H9 (cell line): ENCODE results near the gene ARMC9. TPM values are rescaled to one million over a fixed set of nuclear protein-coding genes. Genes with fewer than 3 reads are reported as not detected.

ENCODE experiments used
- DNase-seq: peaks from one replicate; pipeline ENCODE4 v3.0.0-alpha.2; 2017
- H2AFZ ChIP-seq: one replicate; pipeline ENCODE4 v1.6.1; 2013; ENCODE audit warnings: mild to moderate bottlenecking, low read length, control low read depth, moderate library complexity
- H2AK5ac ChIP-seq: 2 replicates; pipeline ENCODE4 v1.6.1; 2013; ENCODE audit warnings: low read length, control low read depth, mixed read lengths; ENCODE audit not compliant: insufficient read length
- H2BK120ac ChIP-seq: one replicate; pipeline ENCODE4 v1.6.1; 2013; ENCODE audit warnings: low read depth, mild to moderate bottlenecking, low read length, control low read depth, inconsistent platforms; ENCODE audit not compliant: poor library complexity, severe bottlenecking
- H2BK12ac ChIP-seq: 2 replicates; pipeline ENCODE4 v1.6.1; 2013; ENCODE audit warnings: low read length, control low read depth, mixed read lengths, low read depth; ENCODE audit not compliant: insufficient read length
- H2BK15ac ChIP-seq: 2 replicates; pipeline ENCODE4 v1.6.1; 2013; ENCODE audit warnings: low read depth, low read length, control low read depth
- H2BK20ac ChIP-seq: one replicate; pipeline ENCODE4 v1.6.1; 2013; ENCODE audit warnings: low read depth, mild to moderate bottlenecking, low read length, control low read depth, inconsistent platforms; ENCODE audit not compliant: poor library complexity, severe bottlenecking
- H2BK5ac ChIP-seq: 2 replicates; pipeline ENCODE4 v1.6.1; 2013; ENCODE audit warnings: low read length, control low read depth, mixed read lengths; ENCODE audit not compliant: insufficient read length
- H3K14ac ChIP-seq: 2 replicates; pipeline ENCODE4 v1.6.1; 2013; ENCODE audit warnings: low read length, control low read depth; ENCODE audit not compliant: insufficient read depth
- H3K18ac ChIP-seq: 2 replicates; pipeline ENCODE4 v1.6.1; 2013; ENCODE audit warnings: low read depth, mild to moderate bottlenecking, mixed read lengths, low read length, control low read depth; ENCODE audit not compliant: insufficient read length
- H3K23ac ChIP-seq: 2 replicates; pipeline ENCODE4 v1.6.1; 2013; ENCODE audit warnings: low read length, control low read depth, mixed read lengths, low read depth; ENCODE audit not compliant: insufficient read length
- H3K23me2 ChIP-seq: 2 replicates; pipeline ENCODE4 v1.6.1; 2013; ENCODE audit warnings: low read depth, mild to moderate bottlenecking, mixed read lengths, low read length, control low read depth; ENCODE audit not compliant: insufficient read length, poor library complexity, severe bottlenecking
- H3K27ac ChIP-seq: 2 replicates; pipeline ENCODE4 v1.5.1; 2013; ENCODE audit warnings: low read length, control low read depth, mixed read lengths, low read depth; ENCODE audit not compliant: insufficient read length
- H3K27me3 ChIP-seq: 2 replicates; pipeline ENCODE4 v1.6.1; 2013; ENCODE audit warnings: low read length, control low read depth, inconsistent platforms; ENCODE audit not compliant: insufficient read depth
- H3K4ac ChIP-seq: 2 replicates; pipeline ENCODE4 v1.6.1; 2013; ENCODE audit warnings: low read depth, mild to moderate bottlenecking, control low read depth, inconsistent platforms, low read length, moderate library complexity
- H3K4me1 ChIP-seq: 2 replicates; pipeline ENCODE4 v1.6.1; 2013; ENCODE audit warnings: low read length, control low read depth, inconsistent platforms; ENCODE audit not compliant: insufficient read depth
- H3K4me2 ChIP-seq: 2 replicates; pipeline ENCODE4 v1.6.1; 2013; ENCODE audit warnings: low read length, control low read depth, mixed read lengths; ENCODE audit not compliant: insufficient read length, insufficient read depth
- H3K56ac ChIP-seq: 2 replicates; pipeline ENCODE4 v1.6.1; 2013; ENCODE audit warnings: low read depth, mild to moderate bottlenecking, mixed read lengths, low read length, control low read depth; ENCODE audit not compliant: insufficient read length
- H3K79me1 ChIP-seq: 2 replicates; pipeline ENCODE4 v1.6.1; 2013; ENCODE audit warnings: low read depth, mild to moderate bottlenecking, moderate library complexity, low read length, control low read depth, inconsistent platforms; ENCODE audit not compliant: insufficient read depth, poor library complexity, severe bottlenecking
- H3K79me2 ChIP-seq: 2 replicates; pipeline ENCODE4 v1.6.1; 2013; ENCODE audit warnings: low read length, control low read depth, inconsistent platforms; ENCODE audit not compliant: insufficient read depth
- H3K9ac ChIP-seq: 2 replicates; pipeline ENCODE4 v1.6.1; 2013; ENCODE audit warnings: low read length, control low read depth, mixed read lengths; ENCODE audit not compliant: insufficient read length; ENCODE audit errors: extremely low read depth
- H3K9me3 ChIP-seq: one replicate; pipeline ENCODE4 v1.6.1; 2013; ENCODE audit warnings: low read depth, low read length, inconsistent platforms; ENCODE audit not compliant: control insufficient read depth
- H3T11ph ChIP-seq: one replicate; pipeline ENCODE4 v1.6.1; 2013; ENCODE audit warnings: mild to moderate bottlenecking, low read length, control low read depth, inconsistent platforms
- H4K20me1 ChIP-seq: one replicate; pipeline ENCODE4 v1.6.1; 2013; ENCODE audit not compliant: control insufficient read depth, insufficient read length, insufficient read depth
- H4K5ac ChIP-seq: 2 replicates; pipeline ENCODE4 v1.6.1; 2013; ENCODE audit warnings: low read depth, mild to moderate bottlenecking, mixed read lengths, low read length, control low read depth; ENCODE audit not compliant: insufficient read length
- H4K8ac ChIP-seq: replicated peaks from 2 replicates; pipeline ENCODE4 v1.6.1; 2013; ENCODE audit warnings: low read length, control low read depth, mixed read lengths, low read depth; ENCODE audit not compliant: insufficient read length
- H4K91ac ChIP-seq: 2 replicates; pipeline ENCODE4 v1.6.1; 2013; ENCODE audit warnings: low read depth, mild to moderate bottlenecking, moderate library complexity, mixed read lengths, low read length, control low read depth; ENCODE audit not compliant: insufficient read length
- H3K27ac Mint-ChIP-seq, 3 experiments: 2 replicates in 2 of 3; 3 replicates in 1 of 3; pipeline ENCODE4 v1.8.0; 2020 to 2021; ENCODE audit warnings: mixed read lengths in 3 of 3, mild to moderate bottlenecking in 1 of 3, moderate library complexity in 1 of 3
- H3K27me3 Mint-ChIP-seq: 2 replicates; pipeline ENCODE4 v1.8.0; 2021; ENCODE audit warnings: low read depth, mild to moderate bottlenecking, moderate library complexity, mixed read lengths
- H3K36me3 Mint-ChIP-seq, 3 experiments: 2 replicates in 2 of 3; 3 replicates in 1 of 3; pipeline ENCODE4 v1.8.0; 2020 to 2021; ENCODE audit warnings: low read depth in 3 of 3, mixed read lengths in 3 of 3; ENCODE audit not compliant: insufficient read depth in 1 of 3
- H3K4me1 Mint-ChIP-seq, 2 experiments: 2 replicates each; pipeline ENCODE4 v1.8.0; 2020; ENCODE audit warnings: mixed read lengths in 2 of 2
- H3K4me3 Mint-ChIP-seq, 2 experiments: 2 replicates in 1 of 2; 3 replicates in 1 of 2; pipeline ENCODE4 v1.8.0; 2020 to 2021; ENCODE audit warnings: mild to moderate bottlenecking in 2 of 2, mixed read lengths in 2 of 2, moderate library complexity in 1 of 2
- H3K9me3 Mint-ChIP-seq, 2 experiments: 2 replicates in 1 of 2; 3 replicates in 1 of 2; pipeline ENCODE4 v1.8.0; 2020; ENCODE audit warnings: mild to moderate bottlenecking in 2 of 2, mixed read lengths in 2 of 2, moderate library complexity in 1 of 2
- CTCF ChIP-seq: fragments of 200-600 bp; sonication (generic); conservative IDR thresholded peaks from 3 replicates; pipeline ENCODE4 v1.8.0; 2021; ENCODE audit warnings: antibody characterized with exemption, mild to moderate bottlenecking
- WGBS: extraction: QIAGEN DNeasy Blood & Tissue Kit; methylation state at CpG from one replicate; pipeline ENCODE4 v1.1.7; 2013; ENCODE audit warnings: missing lambda C conversion rate, low lambda C conversion rate, mixed read lengths; ENCODE audit not compliant: insufficient read length; ENCODE audit errors: extremely low coverage; 5-methylcytosine and 5-hydroxymethylcytosine counted together
- total RNA-seq: library from RNA; stranded (reverse); gene quantifications from 2 replicates; pipeline ENCODE4 v1.2.1, GENCODE V29; 2021

The ARMC9 gene
- total RNA-seq, 1 experiment from 2014 or later, result 37.6 TPM

GRCh38 chr2:231161252-231161839 is 37.1 kb upstream of the ARMC9 start:
- Histone ChIP-seq H3K4me1 (peaks cover 8% of the 10 kb centered on the region; the same call in 1 of the 2 replicates), H3K56ac (no peak overlapping the region), H2BK20ac (no peak overlapping the region), H3T11ph (no peak overlapping the region), H3K79me1 (no peaks in the 10 kb centered on the region), H2BK5ac (no peak overlapping the region), H2AK5ac (no peak overlapping the region), H3K18ac (no peak overlapping the region), H2BK120ac (no peak overlapping the region), H3K79me2 (no peaks in the 10 kb centered on the region), H3K23ac (no peak overlapping the region), H3K4me2 (no peak overlapping the region), H4K5ac (no peak overlapping the region), H3K4ac (no peak overlapping the region), H2BK15ac (no peak overlapping the region), H3K14ac (no peak overlapping the region), H4K91ac (no peak overlapping the region), H2AFZ (no peak overlapping the region), H3K23me2 (no peaks in the 10 kb centered on the region), H3K27ac (no peak overlapping the region), H4K20me1 (no peaks in the 10 kb centered on the region), H4K8ac (no peak overlapping the region), H3K9me3 (no peaks in the 10 kb centered on the region), H2BK12ac (no peak overlapping the region), H3K27me3 (no peaks in the 10 kb centered on the region), H3K9ac (no peak overlapping the region)
- no CpG with 5 or more reads among the region's 7 CpGs for WGBS
- DNase-seq, result no peak
- Mint-ChIP-seq H3K36me3 (peaks cover 5 to 48% (median 15%) of the 10 kb centered on the region in 3 experiments; a peak in 6 of 7 replicates), H3K9me3 (no peaks in the 10 kb centered on the region), H3K4me3 (no peak overlapping the region), H3K4me1 (peaks cover 8 to 39% of the 10 kb centered on the region in 2 experiments), H3K27me3 (no peaks in the 10 kb centered on the region), H3K27ac (peak overlapping the region in 2 of 3 experiments; percentile 9 to 15; a peak in 2 of 7 replicates)
- no peak for TF ChIP-seq CTCF
